Breast epithelium (tissue), 4 donors: ENCODE results near the gene SMAD9. TPM values are rescaled to one million over a fixed set of nuclear protein-coding genes. Genes with fewer than 3 reads are reported as not detected.

Source experiments
- DNase-seq, 2 donors: peaks; one replicate each; pipeline ENCODE4 v3.0.0-alpha.2; 2019; ENCODE audit warnings: low spot score in 2 of 2
- H3K27ac ChIP-seq, 2 donors: fragments of 200-600 bp; sonication (generic) in 1 of 2; one replicate each; pipeline ENCODE4 v1.5.1; 2016 to 2019; ENCODE audit warnings: mild to moderate bottlenecking in 1 of 2
- H3K27me3 ChIP-seq, 2 donors: fragments of 200-600 bp; sonication (generic) in 1 of 2; one replicate each; pipeline versions ENCODE4 v1.5.1 to v1.6.0; 2017 to 2019; ENCODE audit warnings: control low read depth in 1 of 2, mild to moderate bottlenecking in 1 of 2
- H3K36me3 ChIP-seq: fragments of 200-600 bp; one replicate; pipeline ENCODE4 v1.5.1; 2019
- H3K4me1 ChIP-seq, 2 donors: fragments of 200-600 bp; sonication (generic); one replicate each; pipeline ENCODE4 v1.5.1; 2016 to 2019; ENCODE audit warnings: control low read depth in 1 of 2
- H3K4me3 ChIP-seq, 3 donors: fragments of 200-600 bp; sonication (generic); 1 replicate in 2 of 3; 2 replicates in 1 of 3; pipeline ENCODE4 v1.5.1; 2016 to 2019; ENCODE audit warnings: mild to moderate bottlenecking in 3 of 3, moderate library complexity in 2 of 3
- H3K9me3 ChIP-seq, 2 donors: fragments of 200-600 bp; sonication (generic) in 1 of 2; one replicate each; pipeline ENCODE4 v1.5.1; 2016 to 2019; ENCODE audit warnings: control low read depth in 1 of 2
- CTCF ChIP-seq, 3 donors: fragments of 450-650 bp; IDR thresholded peaks; one replicate each; pipeline ENCODE4 v1.5.1; 2016 to 2017; ENCODE audit warnings: antibody characterized with exemption in 3 of 3, mild to moderate bottlenecking in 3 of 3, moderate library complexity in 3 of 3
- POLR2A ChIP-seq: fragments of 450-650 bp; IDR thresholded peaks from one replicate; pipeline ENCODE4 v1.6.1; 2016; ENCODE audit warnings: antibody characterized with exemption, mild to moderate bottlenecking, moderate library complexity
- POLR2AphosphoS5 ChIP-seq, 3 donors: sonication (generic); formaldehyde crosslinking; IDR thresholded peaks; one replicate each; pipeline ENCODE4 v1.6.1; 2017; ENCODE audit warnings: antibody characterized with exemption in 3 of 3
- intact Hi-C: fragments of 100-400 bp; cut with DNase I; formaldehyde crosslinking; loops from one replicate; pipeline ENCODE4 v1.15.1; 2023; ENCODE audit warnings: low total_unique reads
- total RNA-seq, 3 donors: library from RNA; depleted of rRNA; stranded (reverse); fragments of >200 nt; gene quantifications; one replicate each; pipeline ENCODE4 v1.1.0, GENCODE V29; 2016

Gene SMAD9
- total RNA-seq, 3 donors from 2014 or later, result 5.3 to 7.5 (median 5.9) TPM

- Histone ChIP-seq H3K27me3 (no peaks in the 10 kb centered on the region), H3K4me1 (no peaks in the 10 kb centered on the region), H3K4me3 (no peak overlapping the region), H3K36me3 (no peaks in the 10 kb centered on the region), H3K9me3 (no peaks in the 10 kb centered on the region), H3K27ac (no peak overlapping the region)
- no peak for DNase-seq
- no peak for TF ChIP-seq POLR2AphosphoS5 (IDR thresholded peaks at IDR 0.05)
- no peak for TF ChIP-seq CTCF (IDR thresholded peaks at IDR 0.05)
- TF ChIP-seq POLR2A, result no peak
- intact Hi-C loops, result no loop called here
Measured at GRCh38 chr13:36839281-36839680, 80.8 kb downstream of the SMAD9 start.

DNA sequence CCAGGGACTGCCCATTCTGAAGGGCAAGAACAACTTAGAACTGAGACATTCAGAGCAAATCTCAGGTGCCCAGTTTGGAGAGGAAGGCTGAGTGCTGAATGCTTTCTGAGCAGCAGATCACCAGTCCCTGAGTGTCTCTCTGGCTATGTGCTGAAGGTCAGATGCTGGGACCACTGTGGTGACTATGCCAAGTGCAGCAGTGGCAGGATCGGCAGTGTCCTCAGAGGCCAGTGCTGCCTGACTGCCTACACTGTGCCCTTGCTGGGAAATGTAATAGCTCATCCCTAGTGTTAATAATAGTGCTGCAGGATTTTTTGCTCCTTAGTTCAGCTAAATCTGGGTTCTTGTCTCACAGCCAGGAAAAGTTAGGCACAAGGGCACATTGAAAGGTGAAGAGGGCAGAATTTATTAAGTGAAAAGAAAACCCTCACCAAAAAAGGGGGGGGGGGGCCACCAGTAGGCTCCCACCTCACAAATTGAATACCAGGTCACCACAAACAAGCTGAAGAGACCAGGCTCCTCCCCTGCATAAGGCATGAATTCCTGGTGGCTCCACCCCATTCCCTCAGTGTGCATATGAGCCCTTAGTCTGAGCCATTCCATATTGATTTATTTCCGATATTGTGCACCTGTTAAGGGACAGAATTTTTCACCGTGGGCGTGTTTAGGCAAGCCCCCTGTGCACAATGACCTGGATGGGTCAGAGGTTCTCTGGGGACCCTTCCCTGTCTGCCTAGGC, 82.5 kb downstream of the SMAD9 start:
- DNase-seq, result no peak
- Histone ChIP-seq H3K4me3 (no peak overlapping the region), H3K36me3 (no peaks in the 10 kb centered on the region), H3K27ac (no peak overlapping the region), H3K9me3 (no peaks in the 10 kb centered on the region), H3K4me1 (no peaks in the 10 kb centered on the region), H3K27me3 (no peaks in the 10 kb centered on the region)
- TF ChIP-seq CTCF (IDR thresholded peaks at IDR 0.05) (no peak), POLR2AphosphoS5 (IDR thresholded peaks at IDR 0.05) (no peak), POLR2A (no peak)
- intact Hi-C loops, result no loop called here

DNA sequence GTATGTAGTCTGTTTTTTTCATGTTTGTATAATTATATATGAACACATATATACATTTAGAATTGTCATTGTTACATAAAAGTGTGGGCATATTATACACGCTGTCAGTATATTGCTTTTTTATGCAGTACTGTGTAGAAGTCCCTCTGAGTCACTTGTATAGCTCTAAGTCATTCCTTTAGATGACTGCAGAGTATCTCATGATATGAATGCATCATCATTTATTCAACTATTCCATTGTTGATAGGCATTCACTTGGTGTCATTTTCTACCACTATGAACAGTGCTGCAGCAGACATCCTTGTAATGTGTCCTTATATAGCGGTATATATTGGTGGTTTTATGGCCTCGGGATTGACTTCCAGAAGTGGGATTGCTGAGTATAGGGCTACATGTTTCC, 85.7 kb downstream of the SMAD9 start:
- Histone ChIP-seq H3K36me3 (no peaks in the 10 kb centered on the region), H3K27me3 (no peaks in the 10 kb centered on the region), H3K9me3 (no peaks in the 10 kb centered on the region), H3K4me1 (no peaks in the 10 kb centered on the region), H3K27ac (no peak overlapping the region), H3K4me3 (no peak overlapping the region)
- TF ChIP-seq POLR2AphosphoS5 (IDR thresholded peaks at IDR 0.05), result no peak
- no peak for TF ChIP-seq CTCF (IDR thresholded peaks at IDR 0.05)
- TF ChIP-seq POLR2A, result no peak
- DNase-seq, result no peak
- intact Hi-C loops, result no loop called here

- Histone ChIP-seq H3K9me3 (no peaks in the 10 kb centered on the region), H3K4me3 (no peak overlapping the region), H3K4me1 (no peaks in the 10 kb centered on the region), H3K36me3 (no peaks in the 10 kb centered on the region), H3K27me3 (no peaks in the 10 kb centered on the region), H3K27ac (no peak overlapping the region)
- intact Hi-C loops, result no loop called here
- TF ChIP-seq POLR2A, result no peak
- TF ChIP-seq POLR2AphosphoS5 (IDR thresholded peaks at IDR 0.05), result no peak
- no peak for TF ChIP-seq CTCF (IDR thresholded peaks at IDR 0.05)
- DNase-seq, result no peak
Measured at GRCh38 chr13:36831291-36831690, 88.7 kb downstream of the SMAD9 start.

- Histone ChIP-seq H3K27me3 (no peaks in the 10 kb centered on the region), H3K4me1 (no peaks in the 10 kb centered on the region), H3K27ac (no peak overlapping the region), H3K9me3 (no peaks in the 10 kb centered on the region), H3K36me3 (no peaks in the 10 kb centered on the region), H3K4me3 (no peak overlapping the region)
- intact Hi-C loops, result no loop called here
- TF ChIP-seq POLR2AphosphoS5 (IDR thresholded peaks at IDR 0.05) (no peak), POLR2A (no peak), CTCF (IDR thresholded peaks at IDR 0.05) (no peak)
- no peak for DNase-seq
Measured at GRCh38 chr13:36829753-36830152, 90.3 kb downstream of the SMAD9 start.
